GM10248 (cell line): ENCODE data around the gene SYCE1.

ENCODE experiments used
- CTCF ChIA-PET: fragments of 300-600 bp; sonication (Branson Sonifier 250); formaldehyde crosslinking; extraction: SDS; loops from one replicate; lab custom pipeline; 2021; ENCODE audit warnings: antibody characterized with exemption; lab: Yijun Ruan, JAX
- POLR2A ChIA-PET: fragments of 350-650 bp; sonication (Branson Sonifier 250); formaldehyde crosslinking; extraction: SDS; loops from one replicate; lab custom pipeline; 2020; ENCODE audit warnings: antibody characterized with exemption; lab: Yijun Ruan, JAX
- DNase-seq: peaks from one replicate; pipeline ENCODE4 v3.0.0; 2012; ENCODE audit errors: extremely low spot score
- TF ChIP-seq, protein P1 (sequence below): IDR thresholded peaks from 2 replicates; pipeline ENCODE4 v1.5.1; 2012; ENCODE audit warnings: mild to moderate bottlenecking, low read depth; ENCODE audit errors: extremely low read depth, missing control alignments, control extremely low read depth

SYCE1 gene

GRCh38 chr10:133568287-133568614, 2.9 kb upstream of the SYCE1 start:
- ChIA-PET CTCF (no interaction called here), POLR2A (no interaction called here)
- DNase-seq: no peak
- TF ChIP-seq, protein P1, sequence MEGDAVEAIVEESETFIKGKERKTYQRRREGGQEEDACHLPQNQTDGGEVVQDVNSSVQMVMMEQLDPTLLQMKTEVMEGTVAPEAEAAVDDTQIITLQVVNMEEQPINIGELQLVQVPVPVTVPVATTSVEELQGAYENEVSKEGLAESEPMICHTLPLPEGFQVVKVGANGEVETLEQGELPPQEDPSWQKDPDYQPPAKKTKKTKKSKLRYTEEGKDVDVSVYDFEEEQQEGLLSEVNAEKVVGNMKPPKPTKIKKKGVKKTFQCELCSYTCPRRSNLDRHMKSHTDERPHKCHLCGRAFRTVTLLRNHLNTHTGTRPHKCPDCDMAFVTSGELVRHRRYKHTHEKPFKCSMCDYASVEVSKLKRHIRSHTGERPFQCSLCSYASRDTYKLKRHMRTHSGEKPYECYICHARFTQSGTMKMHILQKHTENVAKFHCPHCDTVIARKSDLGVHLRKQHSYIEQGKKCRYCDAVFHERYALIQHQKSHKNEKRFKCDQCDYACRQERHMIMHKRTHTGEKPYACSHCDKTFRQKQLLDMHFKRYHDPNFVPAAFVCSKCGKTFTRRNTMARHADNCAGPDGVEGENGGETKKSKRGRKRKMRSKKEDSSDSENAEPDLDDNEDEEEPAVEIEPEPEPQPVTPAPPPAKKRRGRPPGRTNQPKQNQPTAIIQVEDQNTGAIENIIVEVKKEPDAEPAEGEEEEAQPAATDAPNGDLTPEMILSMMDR: no peak

DNA sequence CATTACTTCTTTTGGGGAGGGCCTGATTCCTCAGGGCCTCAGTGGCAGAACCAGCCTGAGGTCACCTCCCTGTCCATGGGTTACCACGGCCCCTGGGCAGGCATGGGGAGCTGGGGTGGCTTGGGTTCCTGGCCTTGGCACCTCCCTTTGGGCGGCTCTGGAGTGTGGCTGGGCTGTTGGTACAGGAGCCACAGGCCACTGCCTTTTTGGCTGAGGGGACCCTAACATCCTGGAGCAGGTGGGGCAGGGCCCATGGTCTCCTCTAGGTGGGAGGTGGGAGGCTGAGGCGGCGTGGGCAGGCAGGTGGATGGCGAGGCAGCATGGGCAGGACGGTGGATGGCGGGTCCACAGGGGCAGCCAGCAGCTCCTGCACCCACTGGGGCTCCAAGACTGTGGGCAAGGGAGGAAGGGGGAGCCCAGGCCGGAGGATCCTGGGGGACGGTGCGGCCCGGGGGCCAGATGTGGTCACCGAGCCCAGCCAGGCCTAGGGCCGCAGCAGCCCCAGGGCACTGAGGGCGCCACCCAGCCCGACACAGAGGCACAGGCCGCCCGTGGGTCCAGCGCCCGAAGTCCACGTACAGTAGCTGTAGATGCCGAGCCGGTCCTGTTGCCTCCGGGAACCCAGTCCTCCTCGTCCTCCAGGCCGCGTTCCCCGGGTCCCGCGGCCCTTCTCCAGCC, 2.4 kb upstream of the SYCE1 start:
- TF ChIP-seq, protein P1: no peak
- CTCF ChIA-PET: no interaction called here
- POLR2A ChIA-PET: no interaction called here
- DNase-seq: no peak

- TF ChIP-seq, protein P1: no peak
- ChIA-PET CTCF (no interaction called here), POLR2A (no interaction called here)
- DNase-seq: no peak
Observed at GRCh38 chr10:133567119-133567518, 1.7 kb upstream of the SYCE1 start.

- TF ChIP-seq, protein P1: no peak
- ChIA-PET CTCF (no interaction called here), POLR2A (no interaction called here)
- no peak for DNase-seq
Observed at GRCh38 chr10:133564816-133565215, 567 bp downstream of the SYCE1 start.

DNA sequence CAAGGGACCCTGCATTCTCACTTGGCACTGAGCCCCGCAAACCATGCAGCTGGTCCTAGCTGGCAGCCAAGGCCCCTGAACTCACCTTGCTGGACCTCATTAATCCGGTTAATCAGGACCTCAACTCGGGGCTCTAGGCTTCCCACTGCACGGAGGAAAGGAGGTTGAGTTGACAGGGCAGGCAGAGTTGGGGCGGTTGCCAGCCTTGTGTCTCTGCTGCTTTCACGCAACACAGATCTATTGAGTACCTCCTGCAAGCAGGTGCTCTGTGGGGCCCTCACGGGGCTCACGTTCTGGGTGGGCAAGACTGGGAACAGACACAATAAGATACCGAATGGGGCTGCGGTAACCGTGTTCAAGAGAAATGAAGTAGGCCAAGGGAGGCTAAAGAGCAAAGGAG, 6.2 kb downstream of the SYCE1 start:
- POLR2A ChIA-PET: no interaction called here
- CTCF ChIA-PET: interaction anchor here (0.9 kb wide), 1 partner anchor 11 kb away, joined by 3 read pairs; no protein-coding TSS in a partner anchor
- TF ChIP-seq, protein P1: no peak
- DNase-seq: peak; percentile 10

- POLR2A ChIA-PET: no interaction called here
- DNase-seq: no peak
- CTCF ChIA-PET: no interaction called here
- TF ChIP-seq, protein P1: no peak
Observed at GRCh38 chr10:133557381-133557780, 8.0 kb downstream of the SYCE1 start.
